ENCODE measurements around the gene ANP32B. TPM values are rescaled to one million over a fixed set of nuclear protein-coding genes. Genes with fewer than 3 reads are reported as not detected.
A peak's percentile ranks its signal among the peaks of the same experiment; 100 is the strongest.

The ANP32B gene
- total and polyA plus RNA-seq, 7 donors: 52.8 to 136 (median 70.6) TPM

GRCh38 chr9:97962136-97962535 lies 21.0 kb upstream of the ANP32B start:
- TF ChIP-seq CTCF (IDR thresholded peaks at IDR 0.05): no peak
- whole genome bisulfite sequencing, 3 donors: 39 to 49% (median 44%) methylated on average over 4 of the region's 4 CpGs
- H3K36me3 ChIP-seq (ENCODE audit: insufficient read depth in 1 of 2, low read depth in 1 of 2): no peaks in the 10 kb centered on the region
- ATAC-seq: no peak
- H3K9me3 ChIP-seq: no peaks in the 10 kb centered on the region
- no peaks in the 10 kb centered on the region for H3K27me3 ChIP-seq (ENCODE audit: insufficient read depth in 3 of 3, low read length in 2 of 3)
- DNase-seq: no peak
- no peak overlapping the region for H3K4me3 ChIP-seq
- H3K27ac ChIP-seq: no peak overlapping the region
- intact Hi-C loops (cut with DNase I): no loop called here
- peaks cover 7% of the 10 kb centered on the region for H3K4me1 ChIP-seq

- Histone ChIP-seq H3K27ac (no peak overlapping the region), H3K4me1 (peaks cover 7% of the 10 kb centered on the region), H3K27me3 (ENCODE audit: insufficient read depth in 3 of 3, low read length in 2 of 3) (no peaks in the 10 kb centered on the region), H3K9me3 (no peaks in the 10 kb centered on the region), H3K4me3 (no peak overlapping the region), H3K36me3 (ENCODE audit: insufficient read depth in 1 of 2, low read depth in 1 of 2) (no peaks in the 10 kb centered on the region)
- no peak for DNase-seq
- no peak for ATAC-seq
- intact Hi-C loops (cut with DNase I): no loop called here
- 78 to 83% (median 81%) methylated on average over 5 of the region's 5 CpGs for WGBS, 3 donors
- TF ChIP-seq CTCF (IDR thresholded peaks at IDR 0.05): no peak
Measured at GRCh38 chr9:97962575-97962974, 20.6 kb upstream of the ANP32B start.

- H3K27me3 ChIP-seq (ENCODE audit: insufficient read depth in 3 of 3, low read length in 2 of 3): no peaks in the 10 kb centered on the region
- DNase-seq (no peak), ATAC-seq (no peak)
- H3K9me3 ChIP-seq: no peaks in the 10 kb centered on the region
- intact Hi-C loops (cut with DNase I): no loop called here
- H3K4me1 ChIP-seq: peaks cover 7% of the 10 kb centered on the region
- no peak overlapping the region for H3K27ac ChIP-seq
- no peak overlapping the region for H3K4me3 ChIP-seq
- WGBS, 3 donors: 72 to 91% (median 83%) methylated on average over 2 of the region's 2 CpGs
- TF ChIP-seq CTCF (IDR thresholded peaks at IDR 0.05): no peak
- no peaks in the 10 kb centered on the region for H3K36me3 ChIP-seq (ENCODE audit: insufficient read depth in 1 of 2, low read depth in 1 of 2)
Measured at GRCh38 chr9:97963232-97963631, 19.9 kb upstream of the ANP32B start.

- intact Hi-C loops (cut with DNase I): no loop called here
- Histone ChIP-seq H3K4me1 (peaks cover 7% of the 10 kb centered on the region), H3K27me3 (ENCODE audit: insufficient read depth in 3 of 3, low read length in 2 of 3) (no peaks in the 10 kb centered on the region), H3K4me3 (no peak overlapping the region), H3K9me3 (no peaks in the 10 kb centered on the region), H3K36me3 (ENCODE audit: insufficient read depth in 1 of 2, low read depth in 1 of 2) (no peaks in the 10 kb centered on the region), H3K27ac (no peak overlapping the region)
- no peak for DNase-seq
- TF ChIP-seq CTCF (IDR thresholded peaks at IDR 0.05): no peak
- no peak for ATAC-seq
Measured at GRCh38 chr9:97964901-97965300, 18.2 kb upstream of the ANP32B start.

GRCh38 chr9:97966493-97966892 lies 16.6 kb upstream of the ANP32B start:
- DNase-seq (no peak), ATAC-seq (peak in 1 of 4 donors; percentile 51)
- 27 to 38% (median 27%) methylated on average over 1 of the region's 1 CpG for WGBS, 3 donors
- H3K27ac ChIP-seq: no peak overlapping the region
- no peaks in the 10 kb centered on the region for H3K9me3 ChIP-seq
- H3K4me3 ChIP-seq: no peak overlapping the region
- H3K36me3 ChIP-seq (ENCODE audit: insufficient read depth in 1 of 2, low read depth in 1 of 2): no peaks in the 10 kb centered on the region
- TF ChIP-seq CTCF (IDR thresholded peaks at IDR 0.05): no peak
- peaks cover 7% of the 10 kb centered on the region for H3K4me1 ChIP-seq
- H3K27me3 ChIP-seq (ENCODE audit: insufficient read depth in 3 of 3, low read length in 2 of 3): no peaks in the 10 kb centered on the region
- intact Hi-C loops (cut with DNase I): no loop called here
